Liver (tissue), 9 donors: ENCODE measurements around the gene SOHLH1. TPM values are rescaled to one million over a fixed set of nuclear protein-coding genes. Genes with fewer than 3 reads are reported as not detected.

ENCODE experiments used
- DNase-seq: peaks from one replicate; pipeline ENCODE4 v3.0.0-alpha.2; 2017; ENCODE audit warnings: low spot score
- H3K27ac ChIP-seq, 2 donors: one replicate each; pipeline ENCODE4 v1.7.0; 2013; ENCODE audit warnings: inconsistent platforms in 2 of 2, low read length in 2 of 2, control low read depth in 1 of 2, low read depth in 1 of 2, mild to moderate bottlenecking in 1 of 2
- H3K27me3 ChIP-seq, 4 donors: one replicate each; pipeline versions ENCODE4 v1.6.1 to v1.7.0; 2013; ENCODE audit warnings: low read length in 3 of 4, inconsistent platforms in 1 of 4, mild to moderate bottlenecking in 1 of 4, moderate library complexity in 1 of 4; ENCODE audit not compliant: control insufficient read depth in 4 of 4, insufficient read depth in 4 of 4
- H3K36me3 ChIP-seq, 4 donors: one replicate each; pipeline versions ENCODE4 v1.6.1 to v1.7.0; 2013; ENCODE audit warnings: low read length in 3 of 4, mild to moderate bottlenecking in 3 of 4, low read depth in 1 of 4, moderate library complexity in 1 of 4; ENCODE audit not compliant: control insufficient read depth in 4 of 4, insufficient read depth in 3 of 4
- H3K4me1 ChIP-seq, 4 donors: one replicate each; pipeline versions ENCODE4 v1.6.1 to v1.7.0; 2013; ENCODE audit warnings: low read length in 3 of 4, mild to moderate bottlenecking in 3 of 4, moderate library complexity in 1 of 4; ENCODE audit not compliant: control insufficient read depth in 4 of 4, insufficient read depth in 4 of 4
- H3K4me3 ChIP-seq, 3 donors: one replicate each; pipeline versions ENCODE4 v1.6.1 to v1.7.0; 2013; ENCODE audit warnings: low read length in 3 of 3, control low read depth in 1 of 3, low read depth in 1 of 3, mild to moderate bottlenecking in 1 of 3
- H3K9ac ChIP-seq, 2 donors: one replicate each; pipeline ENCODE4 v1.7.0; 2013; ENCODE audit warnings: low read length in 2 of 2, mild to moderate bottlenecking in 2 of 2, moderate library complexity in 2 of 2, control low read depth in 1 of 2, low read depth in 1 of 2
- H3K9me3 ChIP-seq, 4 donors: one replicate each; pipeline versions ENCODE4 v1.6.1 to v1.7.0; 2013; ENCODE audit warnings: low read length in 3 of 4; ENCODE audit not compliant: control insufficient read depth in 4 of 4
- EGR1 ChIP-seq, 2 donors: IDR thresholded peaks; 2 replicates each; pipeline ENCODE4 v1.6.1; 2016 to 2018; ENCODE audit warnings: antibody characterized with exemption in 2 of 2, low read depth in 2 of 2
- FOXA1 ChIP-seq: IDR thresholded peaks from 2 replicates; pipeline ENCODE4 v1.6.1; 2016; ENCODE audit warnings: antibody characterized with exemption
- GABPA ChIP-seq, 2 donors: IDR thresholded peaks in 1 of 2; conservative IDR thresholded peaks in 1 of 2; 2 replicates each; pipeline ENCODE4 v1.6.1; 2016; ENCODE audit warnings: antibody characterized with exemption in 2 of 2, mild to moderate bottlenecking in 1 of 2, moderate library complexity in 1 of 2
- HNF4G ChIP-seq: IDR thresholded peaks from 2 replicates; pipeline ENCODE4 v1.6.1; 2016; ENCODE audit warnings: antibody characterized with exemption
- JUND ChIP-seq, 2 donors: IDR thresholded peaks; 2 replicates each; pipeline ENCODE4 v1.6.1; 2016; ENCODE audit warnings: antibody characterized with exemption in 2 of 2
- NR2F2 ChIP-seq: IDR thresholded peaks from 2 replicates; pipeline ENCODE4 v1.6.1; 2016; ENCODE audit warnings: antibody characterized with exemption
- RAD21 ChIP-seq, 2 donors: IDR thresholded peaks; 2 replicates each; pipeline ENCODE4 v1.6.1; 2016; ENCODE audit warnings: antibody characterized with exemption in 2 of 2, mild to moderate bottlenecking in 2 of 2
- RXRA ChIP-seq, 2 donors: IDR thresholded peaks; 2 replicates each; pipeline ENCODE4 v1.6.1; 2017 to 2018; ENCODE audit warnings: antibody characterized with exemption in 2 of 2, mild to moderate bottlenecking in 1 of 2
- SP1 ChIP-seq: IDR thresholded peaks from 2 replicates; pipeline ENCODE4 v1.6.1; 2018; ENCODE audit warnings: antibody characterized with exemption, mild to moderate bottlenecking
- TAF1 ChIP-seq: conservative IDR thresholded peaks from 2 replicates; pipeline ENCODE4 v1.6.1; 2016; ENCODE audit warnings: antibody characterized with exemption, mild to moderate bottlenecking
- YY1 ChIP-seq: IDR thresholded peaks from 2 replicates; pipeline ENCODE4 v1.6.1; 2016; ENCODE audit warnings: antibody characterized with exemption, mild to moderate bottlenecking
- WGBS: extraction: QIAGEN DNeasy Blood & Tissue Kit; methylation state at CpG from one replicate; pipeline ENCODE4 v1.1.7; 2013; 5-methylcytosine and 5-hydroxymethylcytosine counted together
- polyA plus RNA-seq, 2 donors: library from polyadenylated mRNA; stranded (reverse) in 1 of 2; unstranded in 1 of 2; fragments of 200-250 nt in 1 of 2; fragments of >200 nt in 1 of 2; fragmentation: Nextera tagmentation in 1 of 2; extraction: Ambion mirVana in 1 of 2; gene quantifications; one replicate each; pipeline versions ENCODE4 v1.2.1 to v1.2.3, GENCODE V29; 2013 to 2015
- total RNA-seq, 2 donors: library from RNA; depleted of rRNA; stranded (reverse); fragments of >200 nt; gene quantifications; one replicate each; pipeline ENCODE4 v1.2.3, GENCODE V29; 2014
- TF ChIP-seq, protein P1 (sequence below): IDR thresholded peaks from 2 replicates; pipeline ENCODE4 v1.6.1; 2016; ENCODE audit warnings: antibody characterized with exemption
- TF ChIP-seq, protein P2 (sequence below): IDR thresholded peaks from 2 replicates; pipeline ENCODE4 v1.6.1; 2016; ENCODE audit warnings: antibody characterized with exemption
- TF ChIP-seq, protein P3 (sequence below): IDR thresholded peaks from 2 replicates; pipeline ENCODE4 v1.6.1; 2016; ENCODE audit warnings: antibody characterized with exemption
- TF ChIP-seq, protein P4 (sequence below): fragments of 150-350 bp; IDR thresholded peaks from 2 replicates; pipeline ENCODE4 v1.5.1; 2017; ENCODE audit warnings: improper control_type of control experiment, low read depth, low read length; ENCODE audit not compliant: missing input control
- donor health status: healthy.
- donor health status: healthy.
- donor health status: healthy.
- donor health status: healthy.
- donor health status: healthy.

SOHLH1 gene
- total and polyA plus RNA-seq, 4 donors, result not detected

DNA sequence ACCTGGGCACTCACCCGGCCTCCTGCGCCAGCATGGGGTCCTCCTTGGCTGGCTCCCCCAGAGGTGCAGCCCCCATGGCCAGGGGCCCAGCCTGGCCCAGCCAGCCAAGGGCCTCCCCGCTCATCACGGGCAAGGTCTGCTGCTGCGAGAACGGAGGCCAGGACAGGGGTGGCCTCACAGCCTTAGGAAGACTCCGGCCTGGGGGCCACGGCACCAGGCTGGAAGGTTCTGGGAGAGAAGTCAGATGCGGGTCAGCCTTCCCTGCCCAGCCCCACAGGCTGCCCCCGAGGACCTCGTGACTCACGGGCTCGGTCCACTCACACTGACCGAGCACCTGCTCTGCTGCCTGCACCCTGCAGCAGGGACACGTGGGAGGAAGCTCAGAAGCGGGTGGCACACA is 4.2 kb downstream of the SOHLH1 start:
- Histone ChIP-seq H3K4me1 (no peaks in the 10 kb centered on the region), H3K9me3 (no peaks in the 10 kb centered on the region), H3K9ac (no peak overlapping the region), H3K4me3 (no peak overlapping the region), H3K27ac (no peak overlapping the region), H3K27me3 (peaks cover 0 to 5% (median 1%) of the 10 kb centered on the region in 4 donors), H3K36me3 (no peaks in the 10 kb centered on the region)
- no peak for DNase-seq
- WGBS, result 80% methylated on average over 16 of the region's 16 CpGs
- TF ChIP-seq, protein P1, sequence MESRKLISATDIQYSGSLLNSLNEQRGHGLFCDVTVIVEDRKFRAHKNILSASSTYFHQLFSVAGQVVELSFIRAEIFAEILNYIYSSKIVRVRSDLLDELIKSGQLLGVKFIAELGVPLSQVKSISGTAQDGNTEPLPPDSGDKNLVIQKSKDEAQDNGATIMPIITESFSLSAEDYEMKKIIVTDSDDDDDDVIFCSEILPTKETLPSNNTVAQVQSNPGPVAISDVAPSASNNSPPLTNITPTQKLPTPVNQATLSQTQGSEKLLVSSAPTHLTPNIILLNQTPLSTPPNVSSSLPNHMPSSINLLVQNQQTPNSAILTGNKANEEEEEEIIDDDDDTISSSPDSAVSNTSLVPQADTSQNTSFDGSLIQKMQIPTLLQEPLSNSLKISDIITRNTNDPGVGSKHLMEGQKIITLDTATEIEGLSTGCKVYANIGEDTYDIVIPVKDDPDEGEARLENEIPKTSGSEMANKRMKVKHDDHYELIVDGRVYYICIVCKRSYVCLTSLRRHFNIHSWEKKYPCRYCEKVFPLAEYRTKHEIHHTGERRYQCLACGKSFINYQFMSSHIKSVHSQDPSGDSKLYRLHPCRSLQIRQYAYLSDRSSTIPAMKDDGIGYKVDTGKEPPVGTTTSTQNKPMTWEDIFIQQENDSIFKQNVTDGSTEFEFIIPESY, result no peak
- TF ChIP-seq RAD21 (IDR thresholded peaks at IDR 0.05), result no peak
- TF ChIP-seq HNF4G, result no peak
- TF ChIP-seq RXRA (IDR thresholded peaks at IDR 0.05), result no peak
- no peak for TF ChIP-seq YY1
- TF ChIP-seq, protein P2, sequence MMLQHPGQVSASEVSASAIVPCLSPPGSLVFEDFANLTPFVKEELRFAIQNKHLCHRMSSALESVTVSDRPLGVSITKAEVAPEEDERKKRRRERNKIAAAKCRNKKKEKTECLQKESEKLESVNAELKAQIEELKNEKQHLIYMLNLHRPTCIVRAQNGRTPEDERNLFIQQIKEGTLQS, result no peak
- TF ChIP-seq FOXA1, result no peak
- TF ChIP-seq EGR1 (IDR thresholded peaks at IDR 0.05; ENCODE audit: low read depth in 2 of 2), result no peak
- no peak for TF ChIP-seq NR2F2
- TF ChIP-seq SP1, result no peak

DNA sequence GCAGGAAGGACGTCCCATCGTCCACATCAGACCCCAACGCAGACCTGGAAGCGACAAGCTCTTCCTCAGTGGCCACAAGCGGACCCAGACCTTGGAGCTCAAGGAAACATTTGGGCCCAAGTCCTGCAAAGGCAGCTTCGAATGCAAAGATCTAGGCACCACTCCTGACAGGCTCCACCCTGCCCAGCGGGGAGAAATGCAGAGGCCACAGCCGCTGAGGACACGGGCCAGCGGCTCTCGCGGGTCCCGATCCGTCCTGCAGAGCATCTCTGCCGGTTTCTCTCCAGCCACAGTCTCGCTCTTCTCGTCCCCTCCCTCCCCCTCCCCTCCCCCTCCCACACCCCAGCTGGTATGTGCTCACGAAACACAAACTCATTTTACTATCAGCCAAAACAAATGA is 4.9 kb downstream of the SOHLH1 start:
- no peak for TF ChIP-seq HNF4G
- no peak for TF ChIP-seq SP1
- TF ChIP-seq, protein P3, sequence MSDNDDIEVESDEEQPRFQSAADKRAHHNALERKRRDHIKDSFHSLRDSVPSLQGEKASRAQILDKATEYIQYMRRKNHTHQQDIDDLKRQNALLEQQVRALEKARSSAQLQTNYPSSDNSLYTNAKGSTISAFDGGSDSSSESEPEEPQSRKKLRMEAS, result no peak
- TF ChIP-seq, protein P4, sequence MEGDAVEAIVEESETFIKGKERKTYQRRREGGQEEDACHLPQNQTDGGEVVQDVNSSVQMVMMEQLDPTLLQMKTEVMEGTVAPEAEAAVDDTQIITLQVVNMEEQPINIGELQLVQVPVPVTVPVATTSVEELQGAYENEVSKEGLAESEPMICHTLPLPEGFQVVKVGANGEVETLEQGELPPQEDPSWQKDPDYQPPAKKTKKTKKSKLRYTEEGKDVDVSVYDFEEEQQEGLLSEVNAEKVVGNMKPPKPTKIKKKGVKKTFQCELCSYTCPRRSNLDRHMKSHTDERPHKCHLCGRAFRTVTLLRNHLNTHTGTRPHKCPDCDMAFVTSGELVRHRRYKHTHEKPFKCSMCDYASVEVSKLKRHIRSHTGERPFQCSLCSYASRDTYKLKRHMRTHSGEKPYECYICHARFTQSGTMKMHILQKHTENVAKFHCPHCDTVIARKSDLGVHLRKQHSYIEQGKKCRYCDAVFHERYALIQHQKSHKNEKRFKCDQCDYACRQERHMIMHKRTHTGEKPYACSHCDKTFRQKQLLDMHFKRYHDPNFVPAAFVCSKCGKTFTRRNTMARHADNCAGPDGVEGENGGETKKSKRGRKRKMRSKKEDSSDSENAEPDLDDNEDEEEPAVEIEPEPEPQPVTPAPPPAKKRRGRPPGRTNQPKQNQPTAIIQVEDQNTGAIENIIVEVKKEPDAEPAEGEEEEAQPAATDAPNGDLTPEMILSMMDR, result no peak
- Histone ChIP-seq H3K27me3 (peaks cover 0 to 5% (median 1%) of the 10 kb centered on the region in 4 donors), H3K9me3 (no peaks in the 10 kb centered on the region), H3K4me3 (no peak overlapping the region), H3K9ac (no peak overlapping the region), H3K4me1 (no peaks in the 10 kb centered on the region), H3K27ac (no peak overlapping the region), H3K36me3 (no peaks in the 10 kb centered on the region)
- no peak for DNase-seq
- 59% methylated on average over 18 of the region's 18 CpGs for WGBS

DNA sequence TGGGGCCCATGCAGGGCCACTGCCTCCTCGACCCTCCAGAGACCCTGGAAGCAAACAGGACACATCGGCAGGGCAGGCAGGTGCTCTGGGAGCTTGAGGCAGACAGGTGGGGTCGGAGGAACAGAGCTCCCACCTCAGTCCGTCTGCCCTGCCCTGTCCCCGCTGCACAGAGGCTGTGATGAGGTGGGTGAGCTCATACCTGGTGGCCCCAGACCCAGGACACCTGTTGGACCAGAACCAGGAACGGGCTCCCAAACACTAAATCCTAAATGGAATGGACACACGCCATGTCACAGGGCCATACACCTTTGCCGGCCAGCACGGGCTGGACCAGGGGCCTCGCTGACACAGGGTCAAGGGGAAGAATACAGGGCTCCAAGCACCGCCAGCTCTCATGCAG is 5.5 kb downstream of the SOHLH1 start:
- Histone ChIP-seq H3K9ac (no peak overlapping the region), H3K36me3 (no peaks in the 10 kb centered on the region), H3K27ac (no peak overlapping the region), H3K4me3 (no peak overlapping the region), H3K4me1 (no peaks in the 10 kb centered on the region), H3K9me3 (no peaks in the 10 kb centered on the region), H3K27me3 (peaks cover 0 to 5% (median 1%) of the 10 kb centered on the region in 4 donors)
- DNase-seq, result no peak
- 67% methylated on average over 11 of the region's 11 CpGs for WGBS
- no peak for TF ChIP-seq FOXA1
- no peak for TF ChIP-seq JUND (IDR thresholded peaks at IDR 0.05)
- TF ChIP-seq RAD21 (IDR thresholded peaks at IDR 0.05), result no peak
- TF ChIP-seq TAF1, result no peak
- TF ChIP-seq EGR1 (IDR thresholded peaks at IDR 0.05; ENCODE audit: low read depth in 2 of 2), result no peak
- no peak for TF ChIP-seq RXRA (IDR thresholded peaks at IDR 0.05)
- TF ChIP-seq, protein P1, result no peak
- TF ChIP-seq GABPA (IDR thresholded peaks at IDR 0.05 in 1 of 2, conservative IDR thresholded peaks at IDR 0.05 in 1 of 2), result no peak
- TF ChIP-seq, protein P4, result no peak
- TF ChIP-seq YY1, result no peak
- TF ChIP-seq, protein P3, result no peak
- no peak for TF ChIP-seq SP1
- TF ChIP-seq, protein P2, result no peak
